IPS-15b (cell line): ENCODE measurements around the gene KYAT1.
"Not testable (repeated sequence)": the region's sequence is repeated elsewhere in the genome, so short reads cannot be mapped to it uniquely, and the experiment has no call there.

Source experiments
- H3K27me3 ChIP-seq: one replicate; pipeline ENCODE4 v1.6.1; 2013; ENCODE audit warnings: low read length; ENCODE audit not compliant: control insufficient read depth, insufficient read depth
- H3K36me3 ChIP-seq: one replicate; pipeline ENCODE4 v1.6.1; 2013; ENCODE audit warnings: low read length; ENCODE audit not compliant: control insufficient read depth, insufficient read depth
- H3K4me1 ChIP-seq: one replicate; pipeline ENCODE4 v1.6.1; 2013; ENCODE audit warnings: mild to moderate bottlenecking, low read length; ENCODE audit not compliant: control insufficient read depth, insufficient read depth
- H3K4me3 ChIP-seq: one replicate; pipeline ENCODE4 v1.5.1; 2013; ENCODE audit warnings: low read depth, low read length
- H3K9ac ChIP-seq: one replicate; pipeline ENCODE4 v1.6.1; 2013; ENCODE audit warnings: low read depth, mild to moderate bottlenecking, low read length
- H3K9me3 ChIP-seq: one replicate; pipeline ENCODE4 v1.6.1; 2013; ENCODE audit warnings: mild to moderate bottlenecking, low read length; ENCODE audit not compliant: control insufficient read depth, insufficient read depth

Gene KYAT1

DNA sequence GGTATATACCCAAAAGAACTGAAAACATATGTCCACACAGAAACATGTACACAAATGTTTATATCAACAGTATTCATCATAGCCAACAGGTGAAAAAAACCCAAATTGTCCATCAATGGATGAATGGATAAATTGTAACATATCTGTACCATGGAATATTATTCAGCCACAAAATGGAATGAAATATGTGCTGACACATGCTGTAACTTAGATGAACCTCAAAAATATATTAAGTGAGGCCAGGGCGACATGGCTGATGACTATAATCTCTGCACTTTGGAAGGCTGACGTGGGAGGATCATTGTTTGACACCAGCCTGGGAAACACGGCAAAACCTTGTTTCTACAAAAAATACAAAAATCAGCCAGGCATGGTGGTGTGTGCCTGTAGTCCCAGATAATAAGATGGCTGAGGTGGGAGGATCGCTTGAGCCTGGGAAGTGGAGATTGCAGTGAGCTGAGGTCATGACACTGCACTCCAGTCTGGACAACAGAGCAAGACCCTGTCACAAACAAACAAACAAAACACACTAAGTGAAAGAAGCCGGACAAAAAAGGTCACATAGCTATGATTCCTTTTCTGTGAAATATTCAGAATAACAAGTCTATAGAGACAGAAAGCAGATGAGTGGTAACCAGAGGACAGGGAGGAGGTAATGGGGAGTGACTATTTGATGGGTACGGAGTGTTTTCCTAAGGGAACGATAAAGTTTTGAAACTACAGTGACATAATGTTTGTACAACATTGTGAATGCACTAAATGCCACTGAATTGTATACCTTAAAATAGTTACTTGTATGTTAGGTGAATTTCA, 11.4 kb downstream of the KYAT1 start:
- H3K4me3 ChIP-seq = no peak overlapping the region
- H3K4me1 ChIP-seq = no peaks in the 10 kb centered on the region
- no peak overlapping the region for H3K9ac ChIP-seq
- H3K27me3 ChIP-seq = no peaks in the 10 kb centered on the region
- H3K36me3 ChIP-seq = no peaks in the 10 kb centered on the region
- H3K9me3 ChIP-seq = no peaks in the 10 kb centered on the region

DNA sequence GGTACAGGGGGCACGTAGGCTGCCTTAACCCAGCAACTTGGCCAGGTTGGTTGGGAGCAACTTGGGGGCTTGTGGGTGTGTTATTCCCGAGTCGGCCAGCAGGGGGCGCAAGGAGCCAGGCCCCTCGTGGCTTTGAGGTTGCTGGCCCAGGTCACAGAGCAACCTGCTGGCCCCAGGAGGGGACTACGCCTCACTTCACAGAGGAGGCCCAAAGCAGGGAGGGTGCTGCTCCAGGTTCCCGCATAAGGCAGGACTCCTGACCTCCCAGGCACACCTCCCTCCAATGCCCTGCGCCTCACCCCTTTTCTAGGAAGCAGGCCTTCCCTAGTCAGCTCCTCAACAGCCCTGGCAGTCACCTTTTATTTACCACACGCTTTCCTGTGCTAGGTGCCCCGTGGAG, 18.1 kb downstream of the KYAT1 start:
- no peaks in the 10 kb centered on the region for H3K36me3 ChIP-seq
- H3K9ac ChIP-seq = no peak overlapping the region
- no peak overlapping the region for H3K4me3 ChIP-seq
- H3K4me1 ChIP-seq = peaks cover 5% of the 10 kb centered on the region
- H3K9me3 ChIP-seq = no peaks in the 10 kb centered on the region
- no peaks in the 10 kb centered on the region for H3K27me3 ChIP-seq

- H3K27me3 ChIP-seq = no peaks in the 10 kb centered on the region
- H3K4me1 ChIP-seq = peaks cover 5% of the 10 kb centered on the region
- H3K36me3 ChIP-seq = no peaks in the 10 kb centered on the region
- no peak overlapping the region for H3K4me3 ChIP-seq
- no peak overlapping the region for H3K9ac ChIP-seq
- H3K9me3 ChIP-seq = no peaks in the 10 kb centered on the region
These were observed 19.3 kb downstream of the KYAT1 start for GRCh38 chr9:128862401-128862851.

DNA sequence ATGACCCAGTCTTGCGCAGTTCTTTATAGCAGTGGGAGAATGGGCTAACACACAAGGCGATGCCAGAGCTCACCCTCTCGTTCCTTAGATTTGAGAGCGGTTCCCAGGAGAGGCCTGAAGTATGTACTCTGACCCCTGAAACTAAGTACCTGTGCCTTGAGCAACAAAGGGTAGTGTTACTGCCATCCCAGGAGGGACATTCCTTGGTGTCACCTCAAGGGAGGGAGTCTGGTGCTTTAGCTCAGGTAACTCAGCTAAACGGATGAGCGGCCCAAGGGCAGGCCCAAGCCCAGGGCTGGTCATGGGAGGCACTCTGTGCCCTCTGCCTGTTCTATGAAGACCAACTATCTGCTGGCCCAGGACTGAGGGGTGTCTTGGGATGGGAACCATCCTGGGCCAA, 20.2 kb downstream of the KYAT1 start:
- H3K9ac ChIP-seq = no peak overlapping the region
- no peaks in the 10 kb centered on the region for H3K27me3 ChIP-seq
- peaks cover 5% of the 10 kb centered on the region for H3K4me1 ChIP-seq
- H3K36me3 ChIP-seq = no peaks in the 10 kb centered on the region
- H3K9me3 ChIP-seq = no peaks in the 10 kb centered on the region
- H3K4me3 ChIP-seq = no peak overlapping the region

DNA sequence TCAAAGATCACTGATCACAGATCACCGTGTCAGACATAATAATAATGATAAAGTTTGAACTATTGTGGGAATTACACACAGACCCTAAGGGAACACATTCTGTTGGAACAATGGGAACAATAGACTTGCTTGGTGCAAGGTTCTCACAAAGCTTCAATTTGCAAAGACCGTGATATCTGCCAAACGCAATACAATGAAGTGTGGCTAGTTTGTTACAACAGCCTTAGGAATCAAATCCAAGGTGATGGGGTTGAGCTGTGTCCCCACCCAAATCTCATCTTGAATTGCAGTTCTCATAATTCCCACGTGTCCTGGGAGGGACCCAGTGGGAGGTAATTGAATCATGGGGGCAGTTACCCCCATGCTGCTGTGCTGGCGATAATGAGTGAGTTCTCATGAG, 20.8 kb downstream of the KYAT1 start:
- Histone ChIP-seq H3K9me3 (no peaks in the 10 kb centered on the region), H3K36me3 (no peaks in the 10 kb centered on the region), H3K4me1 (peaks cover 5% of the 10 kb centered on the region), H3K27me3 (no peaks in the 10 kb centered on the region), H3K9ac (no peak overlapping the region), H3K4me3 (no peak overlapping the region)

GRCh38 chr9:128858476-128858875, 23.3 kb downstream of the KYAT1 start:
- not testable (repeated sequence) for H3K4me3 ChIP-seq, H3K9ac ChIP-seq, H3K27me3 ChIP-seq, H3K4me1 ChIP-seq, H3K36me3 ChIP-seq, H3K9me3 ChIP-seq

- H3K4me3 ChIP-seq, H3K9ac ChIP-seq, H3K4me1 ChIP-seq, H3K36me3 ChIP-seq, H3K9me3 ChIP-seq, H3K27me3 ChIP-seq: not testable (repeated sequence)
These were observed 27.3 kb downstream of the KYAT1 start for GRCh38 chr9:128854454-128854853.

DNA sequence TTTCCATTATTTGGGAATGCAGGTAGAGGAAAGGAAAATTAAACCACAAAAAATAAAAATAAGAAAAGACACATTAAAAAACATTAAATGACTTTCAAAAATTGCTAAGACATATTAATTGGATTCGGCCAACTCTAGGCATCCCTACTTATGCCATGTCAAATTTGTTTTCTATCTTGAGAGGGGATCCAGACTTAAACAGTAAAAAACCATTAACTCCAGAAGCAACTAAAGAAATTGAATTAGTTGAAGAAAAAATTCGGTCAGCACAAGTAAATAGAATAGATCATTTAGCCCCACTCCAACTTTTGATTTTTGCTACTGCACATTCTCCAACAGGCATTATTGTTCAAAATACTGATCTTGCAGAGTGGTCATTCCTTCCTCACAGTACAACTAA, 29.1 kb downstream of the KYAT1 start:
- not testable (repeated sequence) for H3K36me3 ChIP-seq, H3K9me3 ChIP-seq, H3K4me1 ChIP-seq, H3K4me3 ChIP-seq, H3K27me3 ChIP-seq, H3K9ac ChIP-seq

GRCh38 chr9:128851779-128852600, 29.8 kb downstream of the KYAT1 start:
- H3K36me3 ChIP-seq, H3K4me1 ChIP-seq, H3K9ac ChIP-seq, H3K4me3 ChIP-seq, H3K27me3 ChIP-seq, H3K9me3 ChIP-seq: not testable (repeated sequence)

DNA sequence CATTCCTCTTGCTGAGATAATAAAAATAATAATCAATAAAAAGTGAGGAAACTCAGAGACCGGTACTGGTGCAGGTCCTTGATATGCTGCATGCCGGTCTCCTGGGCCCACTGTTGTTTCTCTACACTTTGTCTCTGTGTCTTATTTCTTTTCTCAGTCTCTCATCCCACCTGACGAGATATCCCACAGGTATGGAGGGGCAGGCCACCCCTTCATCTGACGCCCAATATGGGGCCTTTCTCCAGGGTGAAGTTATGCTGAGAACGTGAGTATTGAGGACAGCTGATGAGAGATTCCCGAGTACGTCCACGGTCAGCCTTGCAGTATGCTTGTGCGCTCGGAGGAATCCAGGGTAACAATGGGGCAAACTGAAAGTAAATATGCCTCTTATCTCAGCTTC, 30.7 kb downstream of the KYAT1 start:
- not testable (repeated sequence) for H3K27me3 ChIP-seq, H3K9ac ChIP-seq, H3K9me3 ChIP-seq, H3K36me3 ChIP-seq, H3K4me3 ChIP-seq, H3K4me1 ChIP-seq

- Histone ChIP-seq H3K9me3 (no peaks in the 10 kb centered on the region), H3K27me3 (no peaks in the 10 kb centered on the region), H3K36me3 (peaks cover 14% of the 10 kb centered on the region), H3K9ac (no peak overlapping the region), H3K4me1 (no peaks in the 10 kb centered on the region), H3K4me3 (no peak overlapping the region)
These were observed 33.9 kb downstream of the KYAT1 start for GRCh38 chr9:128847803-128848202.

DNA sequence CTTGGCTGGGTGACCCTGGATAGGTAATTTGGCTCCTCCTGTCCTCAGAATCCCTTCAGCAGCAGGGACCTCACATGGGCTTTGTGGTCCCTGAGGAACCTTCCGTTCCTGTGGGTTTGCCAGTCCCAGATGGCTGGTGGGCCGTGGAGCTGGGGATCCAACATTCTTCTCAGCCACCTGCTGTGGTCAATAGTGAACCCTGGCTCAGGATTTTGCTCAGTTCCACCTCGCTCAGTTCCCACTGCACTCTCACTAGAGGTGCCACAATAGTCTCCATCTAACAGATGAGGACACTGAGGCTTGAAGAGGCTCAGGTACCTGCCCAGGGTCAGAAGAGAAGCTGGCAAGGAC, 35.1 kb downstream of the KYAT1 start:
- peaks cover 17% of the 10 kb centered on the region for H3K36me3 ChIP-seq
- H3K9ac ChIP-seq = no peak overlapping the region
- H3K27me3 ChIP-seq = no peaks in the 10 kb centered on the region
- H3K4me1 ChIP-seq = no peaks in the 10 kb centered on the region
- no peaks in the 10 kb centered on the region for H3K9me3 ChIP-seq
- H3K4me3 ChIP-seq = no peak overlapping the region
